Femur (tissue), 1 donor: ENCODE data around the gene SLC22A16.

Source experiments
- DNase-seq: peaks from one replicate; pipeline ENCODE4 v3.0.0-alpha.2; 2017

SLC22A16 gene

DNA sequence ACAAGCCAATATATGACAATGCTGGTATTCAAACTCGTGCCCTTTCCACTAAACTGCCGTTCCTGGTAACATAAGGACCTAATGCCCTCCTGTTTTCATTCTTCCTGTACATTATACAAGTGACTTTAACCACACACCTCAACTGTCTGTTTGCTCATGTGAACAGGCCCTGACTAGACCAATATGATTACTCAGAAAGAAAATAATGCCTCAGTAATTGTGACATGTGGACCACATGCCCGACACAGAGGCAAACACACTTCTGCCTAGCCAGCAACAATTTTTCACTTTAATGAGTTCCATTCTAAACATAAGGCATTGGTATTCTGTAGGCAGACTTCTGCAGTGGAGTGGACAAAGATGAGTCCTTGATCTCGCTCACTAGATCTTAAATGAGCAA, 30.0 kb downstream of the SLC22A16 start:
- no peak for DNase-seq

DNA sequence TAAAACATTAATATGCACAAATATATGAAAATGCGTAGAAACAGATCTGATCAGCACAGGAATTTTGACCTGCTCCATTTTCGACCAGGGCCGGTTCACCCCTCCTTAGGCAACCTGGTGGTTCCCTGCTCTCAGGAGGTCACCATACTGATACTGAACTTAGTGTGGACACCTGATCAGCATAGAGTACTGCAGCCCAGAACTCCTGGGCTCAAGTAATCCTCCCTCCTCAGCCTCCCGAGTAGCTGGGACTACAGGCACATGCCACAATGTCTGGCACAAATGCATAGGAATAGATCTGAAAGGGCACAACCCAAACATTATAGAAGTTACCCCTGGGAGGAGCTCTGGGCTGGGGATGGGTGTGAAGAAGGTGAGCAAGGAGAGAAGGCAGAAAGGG, 36.4 kb downstream of the SLC22A16 start:
- no peak for DNase-seq

DNA sequence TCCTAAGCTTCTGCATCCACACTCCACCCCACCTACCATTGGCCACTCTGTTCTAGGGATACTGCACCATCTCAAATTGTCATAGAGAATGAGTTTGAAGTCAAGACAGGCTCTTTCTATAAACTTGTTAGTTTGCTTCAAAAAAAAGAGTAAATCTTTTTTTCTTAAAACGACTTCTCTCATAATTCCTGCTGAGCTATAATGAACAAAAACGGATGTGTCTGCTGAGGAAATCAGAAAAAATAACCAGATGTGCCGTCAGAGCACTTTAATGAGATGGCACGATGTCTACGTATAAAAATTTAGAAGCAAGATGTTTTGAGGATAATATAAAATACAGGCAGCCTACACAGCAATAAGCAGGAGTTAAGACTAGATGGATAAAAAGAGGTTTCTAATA, 37.1 kb downstream of the SLC22A16 start:
- no peak for DNase-seq

DNA sequence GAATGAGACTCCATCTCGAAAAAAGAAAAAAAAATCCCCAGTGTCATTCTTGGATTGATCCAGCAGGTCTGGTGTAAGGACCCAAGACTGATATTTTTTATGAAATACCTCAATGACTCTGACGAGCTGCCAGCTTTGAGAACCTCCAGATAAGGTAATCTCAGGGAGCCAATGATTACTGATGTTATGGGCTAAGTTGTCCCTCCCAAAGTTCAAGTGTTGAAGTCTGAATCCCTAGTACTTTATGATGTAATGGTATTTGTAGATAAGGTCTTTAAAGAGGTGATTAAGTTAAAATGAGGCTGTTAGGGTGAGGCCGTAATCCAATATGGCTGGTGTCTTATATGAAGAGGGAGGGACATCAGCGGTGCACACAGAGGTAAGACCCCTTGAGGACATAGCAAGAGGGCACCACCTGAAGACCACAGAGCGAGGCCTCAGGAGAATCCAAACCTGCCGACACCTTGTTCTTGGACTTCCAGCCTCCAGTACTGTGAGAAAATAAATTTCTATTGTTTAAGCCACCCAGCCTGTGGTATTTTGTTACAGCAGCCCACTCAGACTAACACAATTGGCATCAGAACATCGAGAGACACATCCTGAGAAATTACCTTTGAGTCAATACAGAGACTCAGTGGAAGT, 41.3 kb downstream of the SLC22A16 start:
- DNase-seq: no peak

DNA sequence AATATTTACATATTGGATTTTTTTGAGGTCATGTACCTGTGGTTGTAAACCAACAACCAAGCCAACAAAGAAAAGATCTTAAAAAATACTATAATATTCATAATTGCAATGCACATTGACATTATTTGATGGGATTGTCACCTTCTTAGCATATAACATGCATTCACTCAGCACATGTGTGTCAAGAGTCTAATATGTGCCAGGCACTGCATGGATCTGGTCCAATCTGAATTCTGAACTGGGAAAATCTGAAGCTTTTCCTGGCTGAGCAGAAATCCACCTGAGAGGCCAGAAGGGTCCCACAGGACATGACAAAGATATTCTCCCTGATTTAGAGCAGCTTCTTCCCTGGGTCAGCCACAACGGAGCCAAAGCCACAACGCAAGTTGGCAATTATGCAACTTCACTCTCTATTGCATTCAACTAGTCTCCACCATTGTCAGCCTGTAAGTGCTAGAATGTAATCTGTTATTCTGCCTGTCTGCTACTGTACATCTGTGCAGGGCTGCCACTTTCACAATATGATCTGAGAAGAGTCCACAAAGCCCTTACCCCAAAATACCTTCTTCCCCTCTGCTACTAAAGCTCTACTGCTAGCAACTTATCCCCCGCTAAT, 44.0 kb downstream of the SLC22A16 start:
- no peak for DNase-seq

DNA sequence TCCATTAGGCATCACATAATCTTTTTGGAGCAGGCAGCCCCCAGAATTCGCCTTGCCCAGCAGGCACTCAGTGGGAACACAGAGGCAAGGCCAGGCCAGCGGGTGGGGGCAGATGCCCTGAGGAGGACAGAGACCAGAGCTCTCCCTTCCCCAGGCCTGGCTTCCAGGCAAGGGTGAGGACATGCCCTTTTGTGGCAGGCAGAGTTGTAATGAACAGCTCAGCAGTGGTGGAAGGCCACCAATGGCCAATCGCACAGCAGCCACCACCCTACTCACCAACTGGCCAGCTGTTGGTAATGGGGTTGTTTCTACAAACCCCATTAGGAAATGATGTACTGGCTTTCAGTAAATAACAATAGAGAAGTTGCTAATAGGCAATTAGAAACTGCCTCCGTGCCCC, 45.7 kb downstream of the SLC22A16 start:
- no peak for DNase-seq

DNA sequence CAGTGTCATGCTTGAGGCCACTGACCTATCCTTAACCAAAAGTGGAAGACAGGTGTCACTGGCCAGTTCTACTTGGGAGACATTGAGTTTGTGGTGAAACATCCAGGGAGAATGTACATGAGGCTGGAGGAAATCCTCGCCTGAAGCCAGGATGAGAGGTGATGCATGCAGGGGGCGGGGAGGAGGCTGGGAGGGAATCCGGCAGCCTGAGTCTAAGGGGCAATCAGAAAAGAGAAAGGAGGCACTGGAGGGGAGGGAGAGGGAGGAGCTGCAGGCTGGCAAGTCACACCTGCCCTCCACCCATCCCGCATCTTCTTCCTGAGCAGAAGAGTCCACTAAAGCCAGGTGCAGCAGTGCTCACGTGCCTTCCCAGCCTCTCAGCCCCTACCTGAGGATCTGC, 46.2 kb downstream of the SLC22A16 start:
- DNase-seq: no peak

DNA sequence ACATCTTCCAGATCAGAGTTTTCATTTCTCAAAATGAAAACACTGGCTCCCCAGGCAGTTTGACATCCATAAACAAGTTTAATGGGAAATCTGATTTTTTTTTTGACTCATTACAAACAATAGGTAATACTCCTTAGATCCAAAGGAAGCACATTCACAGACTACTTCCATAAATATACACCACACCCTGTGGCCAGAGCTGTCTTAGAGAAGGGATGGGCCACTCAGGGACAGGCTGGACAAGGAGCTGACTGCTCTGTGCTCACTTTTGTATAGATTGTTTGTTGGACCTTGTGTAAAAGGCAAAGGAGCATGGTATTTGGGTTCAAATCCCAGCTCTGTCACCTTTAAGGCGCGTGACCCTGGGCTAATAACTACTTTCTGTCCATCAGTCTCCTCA, 48.3 kb downstream of the SLC22A16 start:
- DNase-seq: no peak

DNA sequence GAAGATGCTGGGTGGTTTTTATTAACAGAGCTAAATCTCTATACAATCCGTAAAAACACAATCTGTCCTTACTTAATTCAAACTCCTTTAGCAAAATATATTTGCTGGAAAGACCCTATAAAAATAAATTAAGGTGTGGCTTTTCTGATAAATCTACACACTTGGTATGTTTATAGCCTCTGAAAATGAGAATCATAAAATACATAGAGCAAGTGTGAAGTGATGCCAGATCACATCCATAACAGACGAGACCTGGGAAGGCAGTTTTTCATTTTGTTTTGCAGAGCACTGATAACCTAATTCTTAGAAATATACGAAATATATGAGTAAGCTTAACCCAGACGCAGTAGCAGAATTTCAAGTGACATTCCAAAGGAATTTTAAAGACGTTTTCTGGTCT, 50.6 kb downstream of the SLC22A16 start:
- DNase-seq: no peak

DNA sequence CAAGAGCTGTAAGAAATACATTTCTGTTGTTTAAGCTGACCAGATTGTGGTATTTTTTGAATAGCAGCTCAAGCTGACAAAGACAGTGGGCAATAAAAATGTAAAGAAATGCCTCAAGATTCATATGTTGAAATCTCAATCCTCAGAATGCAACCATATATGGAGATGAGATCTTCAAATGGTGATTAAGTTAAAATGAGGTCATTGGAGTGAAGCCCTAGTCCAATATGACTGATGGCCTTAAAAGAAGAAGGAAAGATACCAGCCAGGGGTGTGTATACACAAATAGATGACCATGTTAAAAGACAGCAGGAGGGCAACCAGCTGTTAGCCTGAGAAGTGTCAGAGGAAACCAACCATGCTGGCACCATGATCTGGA, 54.0 kb downstream of the SLC22A16 start:
- DNase-seq: no peak

DNA sequence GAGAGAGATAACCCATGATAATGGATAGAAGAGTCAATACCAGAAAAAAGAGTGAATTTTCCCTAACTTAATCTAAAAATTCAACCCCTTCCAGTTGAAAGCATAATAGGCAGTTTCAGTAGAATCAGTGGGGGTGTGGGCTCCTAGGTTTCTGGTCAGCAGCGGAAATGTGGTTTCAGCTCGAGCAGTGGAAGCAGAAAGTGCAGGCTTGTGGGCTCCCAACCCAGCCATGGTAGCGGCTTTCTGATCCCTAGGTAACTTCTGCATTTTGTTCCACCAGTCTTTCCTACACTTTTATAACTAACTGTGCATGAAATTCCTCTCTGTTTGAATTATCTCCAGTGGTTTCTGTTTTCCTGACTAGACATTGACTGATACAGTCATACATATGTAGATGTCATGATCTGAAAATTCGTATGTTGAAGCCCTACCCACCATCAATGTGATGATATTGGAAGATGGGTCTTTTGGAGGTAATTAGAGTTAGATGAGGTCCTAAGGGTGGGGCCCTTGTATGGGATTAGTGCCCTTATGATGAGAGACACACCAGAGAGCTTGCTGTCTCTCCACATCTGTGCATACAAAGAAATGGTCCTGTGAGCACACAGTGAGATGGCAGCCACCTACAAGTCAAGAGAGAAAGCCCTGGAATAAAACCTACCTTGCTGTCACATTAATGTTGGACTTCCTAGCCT, 54.5 kb downstream of the SLC22A16 start:
- peak; percentile 43 for DNase-seq

DNA sequence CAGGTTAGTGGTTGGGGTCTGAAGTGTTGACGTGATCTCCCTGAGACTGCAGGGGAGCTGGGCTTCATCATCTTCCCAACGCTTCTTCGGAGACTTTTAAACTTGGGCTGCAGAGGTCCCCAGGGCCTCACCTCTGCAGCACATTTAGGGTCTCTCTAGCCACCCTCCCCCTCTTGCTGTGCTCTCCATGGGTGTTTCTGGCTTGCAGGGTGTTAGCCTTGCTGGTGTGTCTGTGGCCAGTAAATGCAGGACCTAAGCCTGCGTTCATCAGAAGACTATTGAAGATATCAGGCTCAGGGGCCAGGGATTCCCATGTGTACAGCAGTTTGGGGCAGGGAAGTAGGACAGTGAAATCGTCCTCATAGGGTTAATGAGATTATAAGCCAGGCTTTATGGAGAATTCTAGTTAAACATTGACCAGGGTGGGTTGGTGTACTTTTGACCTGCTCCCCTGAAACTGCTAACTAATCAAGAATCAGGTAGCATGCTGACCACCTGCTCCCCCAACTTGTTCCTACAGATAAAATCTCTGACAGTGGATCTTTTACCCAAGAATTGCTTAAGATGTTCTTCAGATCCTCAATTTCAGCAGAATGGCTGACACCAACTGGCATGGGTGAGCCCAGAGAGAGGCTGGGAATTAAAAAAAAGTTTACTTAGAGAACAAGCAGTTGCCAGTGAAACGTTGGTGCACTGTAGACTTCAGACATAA, 57.2 kb downstream of the SLC22A16 start:
- DNase-seq: no peak

DNA sequence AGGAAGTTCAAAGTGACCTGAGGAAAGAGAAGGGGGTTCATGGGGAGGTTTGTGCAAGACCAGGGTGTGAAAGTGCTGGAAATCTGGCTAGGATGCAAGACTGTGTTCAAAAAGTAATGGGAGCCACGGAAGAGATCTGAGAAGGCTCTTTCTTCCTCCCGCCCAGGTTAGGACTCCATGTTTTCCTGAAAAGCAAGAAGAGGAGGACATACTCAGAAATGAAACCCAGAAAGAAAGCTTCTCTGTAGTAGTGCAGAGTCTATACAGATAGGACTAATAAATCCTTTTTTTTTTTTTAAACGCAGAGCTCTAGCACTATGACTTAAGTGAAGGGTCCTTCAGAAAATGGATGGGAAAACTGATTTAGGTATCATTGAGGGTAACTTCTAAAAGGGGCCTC, 57.8 kb downstream of the SLC22A16 start:
- DNase-seq: no peak

DNA sequence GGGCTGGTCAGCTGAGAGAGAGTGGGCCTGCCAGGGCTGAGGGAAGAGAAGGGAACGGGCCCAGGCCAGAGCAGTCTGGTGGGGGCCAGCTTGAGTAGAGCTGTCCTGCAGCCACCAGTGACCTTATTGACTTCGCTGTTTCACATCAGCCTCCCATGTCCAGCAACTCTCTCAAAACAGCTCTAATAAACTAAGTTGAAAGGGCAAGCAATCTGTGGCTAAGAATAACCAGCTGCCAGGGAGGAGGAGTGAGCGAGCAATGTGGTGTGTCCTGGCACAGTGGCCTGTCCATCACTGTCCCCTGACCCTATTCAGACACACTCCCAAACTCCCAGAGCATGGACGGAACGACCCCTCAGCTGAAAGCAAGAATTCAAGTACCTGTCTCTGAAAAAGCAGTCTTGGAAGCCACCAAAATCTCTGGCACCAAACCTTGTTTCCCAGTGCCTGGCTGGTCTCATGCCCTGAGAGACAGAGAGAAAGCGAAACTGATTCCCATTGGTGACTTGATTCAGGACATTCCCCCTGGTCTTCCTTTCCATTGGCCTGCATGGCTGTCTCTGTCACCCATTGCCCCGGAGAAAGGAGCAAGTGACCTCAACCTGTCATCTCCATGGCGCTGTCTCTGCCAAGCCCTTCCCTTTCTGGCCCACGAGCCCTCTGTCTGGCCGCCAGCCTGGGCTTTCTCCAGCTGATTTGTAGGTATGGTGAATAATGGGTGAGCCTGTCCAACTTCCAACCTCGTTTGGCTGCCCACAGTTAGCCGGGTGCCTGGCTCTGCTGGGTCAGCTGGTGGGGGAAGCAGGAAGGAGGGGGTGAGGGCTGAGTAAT, 61.1 kb downstream of the SLC22A16 start, which contains the start of gene DDO:
TSS of gene DDO (minus strand) at position 490 of the 831 bp plus-strand sequence. CDS start 2,113 bp downstream, outside the sequence.
- DNase-seq: no peak

DNA sequence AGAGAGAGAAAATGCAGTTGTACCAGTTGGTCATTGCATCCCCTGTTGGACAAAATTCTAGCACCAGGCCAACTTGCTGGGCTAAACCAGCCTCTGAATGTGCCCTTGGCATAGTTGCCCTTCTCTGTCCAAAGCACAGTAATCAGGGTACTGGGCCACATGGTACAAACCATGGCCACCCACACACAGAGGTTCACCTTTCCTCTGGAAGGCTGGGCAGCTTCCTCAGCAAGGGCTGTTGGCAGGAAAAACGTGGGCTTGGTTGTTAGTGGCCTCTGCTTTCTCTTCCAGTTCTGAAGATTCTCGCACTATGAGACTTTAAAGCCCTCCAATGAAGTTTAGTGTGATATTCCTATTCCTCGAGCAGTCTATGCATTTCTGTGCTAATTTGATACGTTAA, 61.7 kb downstream of the SLC22A16 start:
- no peak for DNase-seq

DNA sequence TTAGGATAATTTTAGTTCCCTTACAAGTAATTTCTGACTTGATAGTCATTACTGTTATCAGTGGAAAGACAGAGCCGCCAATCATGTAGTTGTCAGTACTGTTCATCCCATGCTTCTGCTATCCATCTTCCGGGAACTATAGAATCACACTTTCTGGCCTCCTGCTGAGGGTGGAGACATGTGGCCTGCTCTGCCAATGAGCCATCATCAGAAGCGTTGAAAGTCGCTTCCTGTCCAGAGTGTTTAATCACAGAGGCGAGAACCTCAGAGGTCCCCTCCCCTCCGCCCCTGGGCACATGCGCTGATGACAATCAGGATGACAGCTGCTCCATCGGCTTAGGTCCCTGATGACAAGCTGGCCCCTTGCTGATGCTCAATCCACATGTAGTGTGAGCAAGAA, 64.1 kb downstream of the SLC22A16 start:
- DNase-seq: no peak

DNA sequence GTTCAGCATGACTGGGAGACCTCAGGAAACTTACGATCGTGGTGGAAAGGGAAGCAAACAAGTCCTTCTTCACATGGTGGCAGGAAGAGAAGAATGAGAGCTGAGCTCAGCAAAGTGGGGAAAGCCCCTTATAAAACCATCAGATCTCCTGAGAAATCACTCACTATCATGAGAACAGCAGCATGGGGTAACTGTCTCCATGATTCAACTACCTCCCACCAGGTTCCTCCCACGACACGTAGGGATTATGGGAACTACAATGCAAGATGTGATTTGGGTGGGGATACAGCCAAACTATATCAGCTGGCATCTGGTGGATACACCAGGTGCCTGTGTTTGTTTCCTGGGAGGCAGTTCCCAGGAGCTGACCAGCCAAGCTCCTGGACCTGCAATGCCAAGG, 65.9 kb downstream of the SLC22A16 start:
- DNase-seq: no peak

DNA sequence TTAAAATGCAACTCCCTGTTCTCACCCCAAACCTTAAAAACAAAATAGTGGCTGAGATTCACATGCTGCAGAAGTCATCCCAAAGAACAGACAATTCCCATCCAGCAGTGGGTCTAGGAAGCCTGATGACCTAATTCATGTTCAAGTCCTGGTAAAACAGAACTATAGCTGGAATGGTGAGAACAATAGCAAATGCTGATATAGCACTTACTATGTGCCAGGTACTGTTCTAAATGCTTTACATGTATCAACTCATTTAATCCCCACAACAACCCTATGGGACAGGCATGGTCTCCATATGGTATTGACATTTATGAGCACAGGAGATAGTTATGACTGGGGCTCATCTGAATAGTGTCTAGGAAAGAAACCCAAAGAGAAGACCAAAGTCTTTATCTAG, 66.6 kb downstream of the SLC22A16 start:
- no peak for DNase-seq

DNA sequence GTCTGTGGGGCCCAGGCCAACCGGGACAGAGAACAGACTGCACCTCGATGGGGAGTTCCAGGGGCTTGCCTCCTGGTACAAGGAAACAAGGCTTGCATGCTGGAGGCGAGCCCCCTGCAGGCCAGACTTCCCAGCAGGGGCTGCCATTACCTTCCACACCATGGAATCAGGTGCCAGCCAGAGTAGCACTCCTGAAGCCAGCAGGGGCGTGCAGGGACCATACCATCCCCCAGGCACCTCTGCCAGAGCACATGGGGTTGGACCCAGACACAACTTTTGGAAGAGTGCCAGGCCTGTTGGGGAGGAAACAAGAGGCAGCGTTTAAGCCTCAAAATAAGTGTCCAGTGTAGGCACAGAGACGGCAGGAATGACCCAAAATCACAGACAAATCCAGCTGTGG, 67.5 kb downstream of the SLC22A16 start:
- DNase-seq: no peak

DNA sequence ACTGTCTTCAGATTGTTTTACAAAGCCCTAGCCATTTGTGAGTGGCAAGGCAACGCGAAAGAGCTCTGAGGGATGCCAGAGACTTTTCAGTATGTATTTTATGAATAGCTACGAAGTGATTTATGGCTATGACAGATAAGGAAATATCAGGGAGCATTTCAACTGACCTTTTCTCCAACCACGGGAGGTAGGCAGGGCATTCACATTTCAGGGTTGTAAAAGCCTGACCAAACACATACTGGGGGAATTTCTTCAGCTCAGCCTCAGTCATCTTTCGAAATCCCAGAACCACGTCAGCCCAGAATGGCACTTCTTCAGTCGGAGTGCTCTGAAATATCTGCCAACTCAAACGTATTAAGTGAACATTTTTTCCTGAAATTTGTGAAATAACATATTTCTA, 71.8 kb downstream of the SLC22A16 start:
- DNase-seq: no peak

DNA sequence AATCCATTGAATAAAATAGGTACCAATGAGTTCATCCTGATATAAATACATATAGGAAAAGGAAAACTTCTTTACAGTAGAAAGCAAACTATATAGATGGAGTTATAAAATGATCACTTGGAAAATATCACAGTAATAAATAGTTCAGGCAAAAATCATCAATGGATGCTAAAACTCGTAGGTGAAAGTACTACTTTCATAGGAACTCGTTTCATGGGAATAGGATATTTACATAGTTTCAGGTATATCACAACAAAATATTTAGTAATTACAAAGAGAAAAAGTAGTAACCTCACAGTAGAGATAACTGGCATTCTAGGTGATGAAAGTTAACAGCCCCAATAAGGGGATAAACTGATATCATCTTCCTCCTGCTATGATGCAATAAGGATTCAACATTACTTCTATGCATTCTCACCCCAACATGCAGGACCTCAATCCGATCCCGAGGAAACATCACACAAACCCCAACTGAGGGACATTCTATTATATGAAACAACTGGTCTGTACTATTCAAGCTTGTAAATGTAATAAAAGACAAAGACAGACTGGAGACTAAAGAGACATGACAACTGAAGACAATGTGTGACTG, 74.7 kb downstream of the SLC22A16 start:
- no peak for DNase-seq

DNA sequence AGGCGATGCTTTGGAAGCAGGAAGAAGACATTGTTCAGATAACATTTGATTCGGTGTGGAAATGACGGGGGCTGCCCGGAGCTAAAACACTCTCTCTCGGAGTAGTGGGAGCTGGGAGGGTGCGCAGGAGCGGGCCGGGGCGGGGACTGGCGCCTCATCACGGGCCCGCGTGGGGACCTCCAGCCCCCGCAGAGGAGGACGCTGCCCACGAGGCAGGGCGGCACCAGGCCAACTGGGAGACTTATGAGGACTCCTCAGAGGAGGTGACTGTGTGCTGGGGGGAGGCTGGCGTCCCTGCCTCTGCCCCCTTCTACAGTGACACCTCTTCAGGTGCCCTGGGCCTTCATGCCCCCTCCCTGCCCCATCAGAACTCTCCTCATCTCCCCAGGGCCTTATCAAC, 76.2 kb downstream of the SLC22A16 start:
- DNase-seq: no peak
